PC-9 (cell line): Measurements from ENCODE around the gene APBB1IP. TPM values are rescaled to one million over a fixed set of nuclear protein-coding genes. Genes with fewer than 3 reads are reported as not detected.

Experiments used
- BruUV-seq: library from RNA; stranded (reverse); fragments of 400-500 nt; replicated peaks from 2 replicates; lab custom pipeline; 2021; lab: Mats Ljungman, UMichigan
- CTCF ChIA-PET: fragments of 300-600 bp; sonication (Branson Sonifier 250); formaldehyde crosslinking; loops from one replicate; lab custom pipeline; 2022; ENCODE audit warnings: antibody characterized with exemption; lab: Charles Lee
- POLR2A ChIA-PET: fragments of 300-600 bp; sonication (Branson Sonifier 250); formaldehyde crosslinking; loops from one replicate; lab custom pipeline; 2022; ENCODE audit warnings: antibody characterized with exemption; ENCODE audit not compliant: unreplicated experiment; lab: Charles Lee
- DNase-seq, 2 experiments: peaks; one replicate each; pipeline versions ENCODE4 v3.0.0 to v3.0.0-alpha.2; 2015 to 2022; ENCODE audit warnings: mixed read lengths in 1 of 2
- H2AFZ ChIP-seq: fragments of 200-600 bp; sonication (generic); 2 replicates; pipeline ENCODE4 v1.8.1; 2017; ENCODE audit warnings: antibody characterized with exemption
- H3F3A ChIP-seq: fragments of 200-600 bp; sonication (generic); 2 replicates; pipeline ENCODE4 v1.8.1; 2017; ENCODE audit warnings: antibody characterized with exemption, mild to moderate bottlenecking, low read depth; ENCODE audit not compliant: insufficient read depth
- H3K27ac ChIP-seq: fragments of 200-600 bp; sonication (generic); 2 replicates; pipeline ENCODE4 v1.6.1; 2016; ENCODE audit warnings: mixed run types
- H3K27me3 ChIP-seq: fragments of 200-600 bp; sonication (generic); 2 replicates; pipeline ENCODE4 v1.6.1; 2016; ENCODE audit warnings: low read depth, mixed run types; ENCODE audit not compliant: insufficient read depth
- H3K36me3 ChIP-seq: fragments of 200-600 bp; sonication (generic); 2 replicates; pipeline ENCODE4 v1.6.1; 2016; ENCODE audit warnings: low read depth, mixed run types
- H3K4me1 ChIP-seq: fragments of 200-600 bp; sonication (generic); replicated peaks from 2 replicates; pipeline ENCODE4 v1.6.1; 2016; ENCODE audit warnings: mixed run types; ENCODE audit not compliant: insufficient read depth
- H3K4me2 ChIP-seq: fragments of 200-600 bp; sonication (generic); 2 replicates; pipeline ENCODE4 v1.6.1; 2017; ENCODE audit warnings: mixed run types
- H3K4me3 ChIP-seq: fragments of 200-600 bp; sonication (generic); 2 replicates; pipeline ENCODE4 v1.6.1; 2016; ENCODE audit warnings: mixed run types
- H3K79me2 ChIP-seq: fragments of 200-600 bp; sonication (generic); 2 replicates; pipeline ENCODE4 v1.6.1; 2017; ENCODE audit warnings: low read depth, mixed run types
- H3K9me2 ChIP-seq: fragments of 200-600 bp; sonication (generic); 2 replicates; pipeline ENCODE4 v1.8.1; 2017; ENCODE audit warnings: mild to moderate bottlenecking; ENCODE audit not compliant: insufficient read depth
- H3K9me3 ChIP-seq: fragments of 200-600 bp; sonication (generic); 2 replicates; pipeline ENCODE4 v1.8.1; 2016; ENCODE audit warnings: low read depth; ENCODE audit not compliant: insufficient read depth
- H4K20me1 ChIP-seq: fragments of 200-600 bp; sonication (generic); 2 replicates; pipeline ENCODE4 v1.8.1; 2017; ENCODE audit not compliant: insufficient read depth
- EZH2 ChIP-seq: fragments of 200-600 bp; sonication (generic); IDR thresholded peaks from 2 replicates; pipeline ENCODE4 v1.8.0; 2017; ENCODE audit warnings: antibody characterized with exemption, low read depth
- intact Hi-C: fragments of 100-400 bp; cut with micrococcal nuclease; formaldehyde crosslinking; loops from one replicate; pipeline ENCODE4 v1.10.0; 2022; ENCODE audit not compliant: unreplicated experiment
- total RNA-seq: library from RNA; stranded (reverse); gene quantifications from 2 replicates; pipeline ENCODE4 v1.2.3, GENCODE V29; 2021
- TF ChIP-seq, protein P1 (sequence below): fragments of 200-600 bp; sonication (generic); conservative IDR thresholded peaks from 2 replicates; pipeline ENCODE4 v1.6.1; 2017; ENCODE audit warnings: mixed run types, antibody characterized with exemption, mild to moderate bottlenecking, moderate library complexity

Gene APBB1IP
- total RNA-seq, 1 experiment from 2014 or later, result not detected

DNA sequence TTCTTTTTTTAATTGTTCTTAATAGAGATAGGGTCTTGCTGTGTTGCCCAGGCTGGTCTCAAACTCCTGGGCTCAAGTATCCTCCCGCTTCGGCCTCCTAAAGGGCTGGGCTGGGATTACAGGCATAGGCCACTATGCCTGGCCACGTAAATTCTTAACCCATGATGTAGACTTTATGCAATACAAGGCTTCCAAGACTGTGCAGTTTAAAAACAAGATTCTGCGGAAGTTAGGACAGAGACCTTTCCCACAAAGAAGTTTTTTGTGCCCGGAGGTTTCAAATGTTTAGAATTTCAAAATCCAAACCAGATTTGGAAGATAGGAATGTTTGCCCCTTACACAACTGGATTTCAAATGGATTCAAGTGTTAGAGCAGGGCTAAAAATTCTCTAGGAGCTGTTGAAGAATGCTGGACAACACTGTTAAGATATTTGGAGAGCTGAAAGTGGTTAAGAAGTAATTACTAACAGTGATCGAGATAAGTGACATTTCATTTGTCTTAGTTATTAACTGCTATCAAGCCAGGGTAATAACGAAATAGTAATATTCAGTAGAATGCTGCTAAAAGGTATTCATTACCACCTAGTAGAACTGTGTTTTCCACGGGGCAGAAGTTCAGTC lies 7.4 kb downstream of the APBB1IP start:
- Histone ChIP-seq H3K4me1 (no peaks in the 10 kb centered on the region), H3K4me3 (no peak overlapping the region), H3K27ac (no peak overlapping the region), H3K27me3 (no peaks in the 10 kb centered on the region), H3F3A (no peaks in the 10 kb centered on the region), H3K79me2 (no peaks in the 10 kb centered on the region), H3K36me3 (no peaks in the 10 kb centered on the region), H3K9me2 (no peaks in the 10 kb centered on the region), H3K9me3 (no peaks in the 10 kb centered on the region), H3K4me2 (no peak overlapping the region), H2AFZ (no peak overlapping the region), H4K20me1 (no peaks in the 10 kb centered on the region)
- TF ChIP-seq, protein P1, sequence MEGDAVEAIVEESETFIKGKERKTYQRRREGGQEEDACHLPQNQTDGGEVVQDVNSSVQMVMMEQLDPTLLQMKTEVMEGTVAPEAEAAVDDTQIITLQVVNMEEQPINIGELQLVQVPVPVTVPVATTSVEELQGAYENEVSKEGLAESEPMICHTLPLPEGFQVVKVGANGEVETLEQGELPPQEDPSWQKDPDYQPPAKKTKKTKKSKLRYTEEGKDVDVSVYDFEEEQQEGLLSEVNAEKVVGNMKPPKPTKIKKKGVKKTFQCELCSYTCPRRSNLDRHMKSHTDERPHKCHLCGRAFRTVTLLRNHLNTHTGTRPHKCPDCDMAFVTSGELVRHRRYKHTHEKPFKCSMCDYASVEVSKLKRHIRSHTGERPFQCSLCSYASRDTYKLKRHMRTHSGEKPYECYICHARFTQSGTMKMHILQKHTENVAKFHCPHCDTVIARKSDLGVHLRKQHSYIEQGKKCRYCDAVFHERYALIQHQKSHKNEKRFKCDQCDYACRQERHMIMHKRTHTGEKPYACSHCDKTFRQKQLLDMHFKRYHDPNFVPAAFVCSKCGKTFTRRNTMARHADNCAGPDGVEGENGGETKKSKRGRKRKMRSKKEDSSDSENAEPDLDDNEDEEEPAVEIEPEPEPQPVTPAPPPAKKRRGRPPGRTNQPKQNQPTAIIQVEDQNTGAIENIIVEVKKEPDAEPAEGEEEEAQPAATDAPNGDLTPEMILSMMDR, result no peak
- TF ChIP-seq EZH2, result no peak
- BruUV-seq, result no TSS peak
- CTCF ChIA-PET, result no interaction called here
- POLR2A ChIA-PET, result no interaction called here
- no peak for DNase-seq
- intact Hi-C loops, result no loop called here

DNA sequence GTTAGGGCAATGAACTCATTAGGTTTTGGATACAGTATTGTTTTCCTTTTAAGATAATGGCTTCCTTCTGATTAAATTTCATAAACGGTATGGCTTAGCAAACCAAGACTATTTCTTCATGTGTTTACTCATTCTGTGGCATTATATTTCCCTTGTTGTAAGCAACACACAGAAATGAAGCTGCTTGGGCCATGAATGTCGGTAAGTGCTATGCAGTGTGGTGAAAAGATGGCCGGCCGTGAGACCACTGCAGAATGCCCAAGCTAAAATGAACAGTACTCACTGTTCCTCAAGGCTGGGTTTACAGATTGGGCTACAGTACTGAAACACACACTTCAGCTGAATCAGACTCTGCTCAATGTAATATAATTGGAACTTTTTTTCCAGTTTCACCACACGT lies 8.1 kb downstream of the APBB1IP start:
- Histone ChIP-seq H3F3A (no peaks in the 10 kb centered on the region), H3K4me1 (no peaks in the 10 kb centered on the region), H4K20me1 (no peaks in the 10 kb centered on the region), H3K36me3 (no peaks in the 10 kb centered on the region), H3K27ac (no peak overlapping the region), H3K9me3 (no peaks in the 10 kb centered on the region), H2AFZ (no peak overlapping the region), H3K4me2 (no peak overlapping the region), H3K9me2 (no peaks in the 10 kb centered on the region), H3K4me3 (no peak overlapping the region), H3K27me3 (no peaks in the 10 kb centered on the region), H3K79me2 (no peaks in the 10 kb centered on the region)
- DNase-seq, result no peak
- CTCF ChIA-PET, result no interaction called here
- BruUV-seq, result no TSS peak
- TF ChIP-seq EZH2, result no peak
- TF ChIP-seq, protein P1, result no peak
- POLR2A ChIA-PET, result no interaction called here
- intact Hi-C loops, result no loop called here

- Histone ChIP-seq H3F3A (no peaks in the 10 kb centered on the region), H2AFZ (no peak overlapping the region), H3K79me2 (no peaks in the 10 kb centered on the region), H3K4me3 (no peak overlapping the region), H3K36me3 (no peaks in the 10 kb centered on the region), H3K9me3 (no peaks in the 10 kb centered on the region), H3K27me3 (no peaks in the 10 kb centered on the region), H4K20me1 (no peaks in the 10 kb centered on the region), H3K9me2 (no peaks in the 10 kb centered on the region), H3K27ac (no peak overlapping the region), H3K4me1 (no peaks in the 10 kb centered on the region), H3K4me2 (no peak overlapping the region)
- ChIA-PET POLR2A (no interaction called here), CTCF (no interaction called here)
- intact Hi-C loops, result no loop called here
- no peak for DNase-seq
- no TSS peak for BruUV-seq
- TF ChIP-seq, protein P1, result no peak
- no peak for TF ChIP-seq EZH2
Measured at GRCh38 chr10:26448292-26448691, 10.2 kb downstream of the APBB1IP start.
